Sigmoid colon (tissue), 7 donors: ENCODE measurements around the gene C1orf21. TPM values are rescaled to one million over a fixed set of nuclear protein-coding genes. Genes with fewer than 3 reads are reported as not detected.

Source experiments
- DNase-seq: peaks from one replicate; pipeline ENCODE4 v3.0.0-alpha.2; 2019
- H3K27ac ChIP-seq, 4 donors: fragments of 200-600 bp; sonication (generic); one replicate each; pipeline ENCODE4 v1.5.1; 2016 to 2019; ENCODE audit warnings: mild to moderate bottlenecking in 1 of 4
- H3K27me3 ChIP-seq, 3 donors: fragments of 200-600 bp; sonication (generic); one replicate each; pipeline ENCODE4 v1.5.1; 2019; ENCODE audit warnings: mild to moderate bottlenecking in 1 of 3
- H3K36me3 ChIP-seq, 4 donors: fragments of 200-600 bp; sonication (generic); one replicate each; pipeline ENCODE4 v1.5.1; 2016 to 2019
- H3K4me1 ChIP-seq, 4 donors: fragments of 200-600 bp; sonication (generic); one replicate each; pipeline ENCODE4 v1.5.1; 2017 to 2019
- H3K4me3 ChIP-seq, 4 donors: fragments of 200-600 bp; sonication (generic); one replicate each; pipeline ENCODE4 v1.5.1; 2017 to 2019; ENCODE audit warnings: mild to moderate bottlenecking in 2 of 4, moderate library complexity in 1 of 4
- H3K9me3 ChIP-seq, 4 donors: fragments of 200-600 bp in 3 of 4; sonication (generic) in 3 of 4; one replicate each; pipeline versions ENCODE4 v1.5.1 to v1.6.1; 2013 to 2019
- EP300 ChIP-seq, 4 donors: sonication (generic); formaldehyde crosslinking; IDR thresholded peaks; one replicate each; pipeline ENCODE4 v1.6.1; 2017; ENCODE audit warnings: antibody characterized with exemption in 4 of 4
- POLR2A ChIP-seq, 2 donors: fragments of 450-650 bp; IDR thresholded peaks; one replicate each; pipeline ENCODE4 v1.6.1; 2016; ENCODE audit warnings: antibody characterized with exemption in 2 of 2, mild to moderate bottlenecking in 2 of 2, moderate library complexity in 2 of 2
- POLR2AphosphoS5 ChIP-seq, 4 donors: sonication (generic); formaldehyde crosslinking; IDR thresholded peaks; one replicate each; pipeline ENCODE4 v1.6.1; 2017; ENCODE audit warnings: antibody characterized with exemption in 4 of 4
- WGBS, 2 donors: extraction: QIAGEN DNeasy Blood & Tissue Kit; methylation state at CpG; one replicate each; pipeline ENCODE4 v1.1.7; 2013; 5-methylcytosine and 5-hydroxymethylcytosine counted together
- intact Hi-C: fragments of 100-400 bp; cut with DNase I; formaldehyde crosslinking; loops from one replicate; pipeline ENCODE4 v1.15.1; 2023
- polyA plus RNA-seq, 3 donors: library from polyadenylated mRNA; stranded (reverse); fragments of 200-250 nt; gene quantifications; one replicate each; pipeline ENCODE4 v1.2.3, GENCODE V29; 2013
- total RNA-seq, 4 donors: library from RNA; depleted of rRNA; stranded (reverse); fragments of >200 nt; gene quantifications; one replicate each; pipeline ENCODE4 v1.1.0, GENCODE V29; 2016
- TF ChIP-seq, protein P1 (sequence below), 4 experiments: fragments of 450-650 bp in 3 of 4; fragments of 200-600 bp in 1 of 4; IDR thresholded peaks; one replicate each; pipeline ENCODE4 v1.5.1; 2016 to 2019; ENCODE audit warnings: antibody characterized with exemption in 4 of 4, mild to moderate bottlenecking in 3 of 4, moderate library complexity in 2 of 4
- donor health status: healthy with polysubstance abuse.
- donor health status: Bipolar disorder and iron deficiency.
- donor health status: healthy.

Gene C1orf21
- total and polyA plus RNA-seq, 7 donors, result 39.5 to 109 (median 80.0) TPM

DNA sequence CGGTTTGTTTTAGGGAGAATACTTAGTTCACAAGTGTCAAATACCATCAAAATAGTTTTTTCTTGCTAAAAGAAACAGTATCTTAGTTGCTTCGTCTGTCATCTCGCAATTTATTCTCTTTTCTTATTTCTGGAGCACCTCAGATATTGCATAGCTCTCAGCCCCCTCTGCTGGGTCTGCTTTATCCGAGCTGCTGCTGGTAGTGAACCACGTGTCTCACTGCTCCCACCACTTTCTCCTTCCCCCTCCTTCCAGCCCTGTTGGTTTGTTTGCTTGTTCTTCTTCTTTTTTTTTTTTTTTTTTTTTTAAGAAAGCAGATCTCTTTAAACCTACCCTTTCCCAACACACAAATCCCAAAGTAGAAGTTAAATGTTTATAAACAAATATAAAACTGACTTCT, 197.0 kb downstream of the C1orf21 start:
- WGBS, 2 donors, result 50 to 84% methylated on average over 5 of the region's 5 CpGs
- Histone ChIP-seq H3K36me3 (no peaks in the 10 kb centered on the region), H3K27me3 (no peaks in the 10 kb centered on the region), H3K9me3 (no peaks in the 10 kb centered on the region), H3K27ac (no peak overlapping the region), H3K4me3 (no peak overlapping the region), H3K4me1 (no peaks in the 10 kb centered on the region)
- TF ChIP-seq POLR2AphosphoS5 (IDR thresholded peaks at IDR 0.05), result no peak
- no peak for TF ChIP-seq EP300 (IDR thresholded peaks at IDR 0.05)
- TF ChIP-seq, protein P1, sequence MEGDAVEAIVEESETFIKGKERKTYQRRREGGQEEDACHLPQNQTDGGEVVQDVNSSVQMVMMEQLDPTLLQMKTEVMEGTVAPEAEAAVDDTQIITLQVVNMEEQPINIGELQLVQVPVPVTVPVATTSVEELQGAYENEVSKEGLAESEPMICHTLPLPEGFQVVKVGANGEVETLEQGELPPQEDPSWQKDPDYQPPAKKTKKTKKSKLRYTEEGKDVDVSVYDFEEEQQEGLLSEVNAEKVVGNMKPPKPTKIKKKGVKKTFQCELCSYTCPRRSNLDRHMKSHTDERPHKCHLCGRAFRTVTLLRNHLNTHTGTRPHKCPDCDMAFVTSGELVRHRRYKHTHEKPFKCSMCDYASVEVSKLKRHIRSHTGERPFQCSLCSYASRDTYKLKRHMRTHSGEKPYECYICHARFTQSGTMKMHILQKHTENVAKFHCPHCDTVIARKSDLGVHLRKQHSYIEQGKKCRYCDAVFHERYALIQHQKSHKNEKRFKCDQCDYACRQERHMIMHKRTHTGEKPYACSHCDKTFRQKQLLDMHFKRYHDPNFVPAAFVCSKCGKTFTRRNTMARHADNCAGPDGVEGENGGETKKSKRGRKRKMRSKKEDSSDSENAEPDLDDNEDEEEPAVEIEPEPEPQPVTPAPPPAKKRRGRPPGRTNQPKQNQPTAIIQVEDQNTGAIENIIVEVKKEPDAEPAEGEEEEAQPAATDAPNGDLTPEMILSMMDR (IDR thresholded peaks at IDR 0.05), result no peak
- intact Hi-C loops, result no loop called here
- no peak for DNase-seq

DNA sequence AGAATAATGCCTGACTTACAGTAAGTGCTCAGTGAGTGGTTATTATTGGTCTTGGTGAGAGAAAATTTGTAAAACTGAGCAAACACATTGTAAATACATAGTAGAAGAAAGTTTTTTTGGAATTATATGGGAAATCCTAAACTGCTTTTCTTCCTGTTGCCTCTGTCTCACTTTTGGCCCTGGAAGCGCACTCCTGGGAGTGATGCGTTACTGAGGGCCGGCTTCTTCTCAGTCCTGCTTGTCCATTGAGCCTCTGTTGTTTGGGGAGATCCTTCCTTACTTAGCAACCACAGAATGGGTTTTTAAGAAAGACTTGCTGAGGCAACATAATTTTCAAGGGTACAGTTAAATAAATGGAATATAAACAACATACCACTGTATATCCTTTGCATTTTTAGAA, 201.9 kb downstream of the C1orf21 start:
- H3K27me3 ChIP-seq, result no peaks in the 10 kb centered on the region
- 86 to 94% methylated on average over 3 of the region's 3 CpGs for WGBS, 2 donors
- H3K4me3 ChIP-seq, result no peak overlapping the region
- H3K27ac ChIP-seq, result no peak overlapping the region
- intact Hi-C loops, result no loop called here
- DNase-seq, result no peak
- TF ChIP-seq EP300 (IDR thresholded peaks at IDR 0.05) (no peak), POLR2AphosphoS5 (IDR thresholded peaks at IDR 0.05) (no peak)
- H3K36me3 ChIP-seq, result no peaks in the 10 kb centered on the region
- H3K9me3 ChIP-seq, result no peaks in the 10 kb centered on the region
- H3K4me1 ChIP-seq, result no peaks in the 10 kb centered on the region

DNA sequence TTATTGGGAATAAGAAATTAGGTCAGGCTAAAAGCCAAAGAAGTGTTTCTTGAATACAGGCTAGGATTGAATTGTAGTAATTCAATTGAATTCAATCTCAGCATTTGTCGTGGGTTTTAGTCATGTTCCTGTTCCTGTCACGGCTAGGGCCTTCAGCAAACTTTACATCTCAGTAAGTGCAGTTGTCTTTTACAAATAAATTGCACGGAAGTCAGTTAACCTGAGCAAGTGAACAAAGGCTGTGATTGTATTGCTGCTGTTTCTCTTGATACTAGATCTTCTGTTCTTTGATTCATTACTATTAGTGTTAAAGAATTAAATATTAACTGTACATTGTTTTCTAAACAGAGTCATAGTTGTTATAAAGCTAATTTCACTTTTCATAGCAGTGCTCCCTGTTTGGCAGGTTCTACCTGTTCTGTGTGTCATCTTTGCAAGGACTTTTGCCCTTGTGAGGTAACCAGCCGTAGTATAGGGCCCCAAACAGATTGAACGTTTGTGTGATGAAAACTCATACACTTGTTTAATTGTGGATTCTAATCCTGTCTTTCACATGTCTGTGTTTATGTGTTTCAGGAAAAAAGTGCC, 203.4 kb downstream of the C1orf21 start:
- WGBS, 2 donors, result 19 to 58% methylated on average over 5 of the region's 5 CpGs
- Histone ChIP-seq H3K9me3 (no peaks in the 10 kb centered on the region), H3K36me3 (peaks cover 0 to 3% (median 0%) of the 10 kb centered on the region in 4 donors), H3K4me1 (no peaks in the 10 kb centered on the region), H3K4me3 (no peak overlapping the region), H3K27ac (no peak overlapping the region), H3K27me3 (no peaks in the 10 kb centered on the region)
- intact Hi-C loops, result no loop called here
- no peak for DNase-seq
- TF ChIP-seq EP300 (IDR thresholded peaks at IDR 0.05), result no peak
- TF ChIP-seq, protein P1 (IDR thresholded peaks at IDR 0.05), result no peak
- TF ChIP-seq POLR2AphosphoS5 (IDR thresholded peaks at IDR 0.05), result no peak
- TF ChIP-seq POLR2A (IDR thresholded peaks at IDR 0.05), result no peak

DNA sequence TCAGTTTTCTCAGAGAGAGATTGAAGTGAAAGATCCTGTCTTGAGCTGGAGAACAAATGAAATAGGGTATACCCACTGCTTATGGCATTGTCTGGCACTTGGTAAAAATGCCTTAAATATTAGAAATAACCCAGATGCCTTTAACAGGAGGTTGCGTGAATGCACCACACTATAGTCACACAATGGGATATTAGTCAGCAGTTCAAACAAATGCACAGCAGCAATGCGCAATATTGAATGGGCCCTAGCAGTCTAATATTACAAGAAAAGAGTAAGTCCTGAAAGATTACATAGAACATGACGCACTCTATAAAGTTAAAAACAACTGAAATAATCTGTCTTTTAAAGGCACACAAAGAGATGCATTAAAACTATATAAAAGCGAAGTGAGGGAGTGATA, 206.8 kb downstream of the C1orf21 start:
- intact Hi-C loops, result no loop called here
- DNase-seq, result no peak
- Histone ChIP-seq H3K27me3 (no peaks in the 10 kb centered on the region), H3K4me1 (peaks cover 0 to 7% (median 0%) of the 10 kb centered on the region in 4 donors), H3K27ac (no peak overlapping the region), H3K36me3 (peaks cover 0 to 3% (median 0%) of the 10 kb centered on the region in 4 donors), H3K9me3 (no peaks in the 10 kb centered on the region), H3K4me3 (no peak overlapping the region)
- TF ChIP-seq POLR2A (IDR thresholded peaks at IDR 0.05), result no peak
- TF ChIP-seq, protein P1 (IDR thresholded peaks at IDR 0.05), result no peak
- WGBS, 2 donors, result 83 to 94% methylated on average over 4 of the region's 4 CpGs

DNA sequence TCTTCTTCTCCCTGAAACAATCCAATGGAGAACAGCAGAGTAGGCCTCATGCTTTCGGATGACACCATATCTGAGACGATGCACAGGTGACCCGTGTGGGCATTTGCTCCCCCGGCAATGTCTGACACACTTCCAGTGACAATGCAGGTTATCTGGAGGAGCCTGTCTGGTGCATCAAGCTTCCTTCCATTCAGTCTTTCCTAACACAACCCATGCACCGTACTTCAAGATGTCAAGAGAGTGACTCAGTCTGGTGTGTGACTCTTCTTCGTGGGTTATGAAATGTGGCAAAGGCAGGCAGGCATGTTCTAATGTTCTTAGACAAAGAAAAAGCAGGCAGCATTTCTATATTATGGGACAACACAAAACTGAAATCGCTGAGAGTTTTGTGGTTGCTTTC, 208.8 kb downstream of the C1orf21 start:
- TF ChIP-seq, protein P1 (IDR thresholded peaks at IDR 0.05), result no peak
- TF ChIP-seq EP300 (IDR thresholded peaks at IDR 0.05), result no peak
- no peak for DNase-seq
- Histone ChIP-seq H3K4me1 (peaks cover 0 to 7% (median 0%) of the 10 kb centered on the region in 4 donors), H3K4me3 (no peak overlapping the region), H3K27me3 (no peaks in the 10 kb centered on the region), H3K9me3 (no peaks in the 10 kb centered on the region), H3K27ac (no peak overlapping the region), H3K36me3 (peaks cover 0 to 3% (median 0%) of the 10 kb centered on the region in 4 donors)
- WGBS, 2 donors, result 95% methylated on average over 7 of the region's 7 CpGs
- intact Hi-C loops, result no loop called here
